Muscle layer of colon (tissue), 2 donors: Measurements from ENCODE around the gene NTRK3.

ENCODE experiments used
- H3K27ac ChIP-seq: one replicate; pipeline ENCODE4 v1.7.0; 2013; ENCODE audit warnings: low read depth, mild to moderate bottlenecking, low read length, moderate library complexity
- H3K27me3 ChIP-seq, 2 donors: one replicate each; pipeline ENCODE4 v1.7.0; 2013; ENCODE audit warnings: low read length in 2 of 2, mild to moderate bottlenecking in 2 of 2; ENCODE audit not compliant: insufficient read depth in 2 of 2, control insufficient read depth in 1 of 2
- H3K36me3 ChIP-seq: one replicate; pipeline ENCODE4 v1.7.0; 2013; ENCODE audit warnings: mild to moderate bottlenecking, low read length; ENCODE audit not compliant: insufficient read depth
- H3K4me1 ChIP-seq: one replicate; pipeline ENCODE4 v1.7.0; 2013; ENCODE audit warnings: mild to moderate bottlenecking, low read length; ENCODE audit not compliant: insufficient read depth
- H3K4me3 ChIP-seq, 2 donors: one replicate each; pipeline ENCODE4 v1.7.0; 2013; ENCODE audit warnings: low read length in 2 of 2, low read depth in 1 of 2, mild to moderate bottlenecking in 1 of 2, moderate library complexity in 1 of 2
- H3K9ac ChIP-seq: one replicate; pipeline ENCODE4 v1.7.0; 2013; ENCODE audit warnings: low read length
- H3K9me3 ChIP-seq: one replicate; pipeline ENCODE4 v1.7.0; 2013; ENCODE audit warnings: mild to moderate bottlenecking, low read length
- donor health status: abdominal sarcoma.
- donor health status: Adenocarcinoma of cecum.

The NTRK3 gene

GRCh38 chr15:88276821-88277410 is 20.4 kb upstream of the NTRK3 start:
- Histone ChIP-seq H3K4me1 (no peaks in the 10 kb centered on the region), H3K27ac (no peak overlapping the region), H3K4me3 (no peak overlapping the region), H3K9ac (no peak overlapping the region), H3K9me3 (no peaks in the 10 kb centered on the region), H3K27me3 (peaks cover 4 to 5% of the 10 kb centered on the region in 2 donors), H3K36me3 (no peaks in the 10 kb centered on the region)

DNA sequence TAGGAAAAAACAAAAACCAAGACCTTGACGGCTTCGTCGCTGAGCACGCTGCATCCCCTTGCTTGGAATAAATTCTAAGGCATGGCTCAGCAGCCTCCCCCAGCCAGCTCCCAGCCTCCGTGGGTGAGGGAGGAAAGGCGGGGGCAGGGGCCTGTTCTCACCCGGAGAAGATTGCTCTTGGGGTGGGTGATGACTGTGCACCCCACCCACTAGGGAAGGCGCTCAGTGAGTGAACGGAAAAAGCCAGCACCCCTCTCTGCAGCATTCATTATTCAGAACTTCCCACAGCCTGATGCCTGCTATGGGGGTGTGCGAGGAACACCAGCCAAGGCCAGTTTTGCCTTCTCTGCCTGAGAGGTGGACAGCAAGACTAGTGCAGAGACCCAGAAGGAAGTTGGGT is 19.3 kb upstream of the NTRK3 start:
- Histone ChIP-seq H3K27me3 (peaks cover 0 to 5% of the 10 kb centered on the region in 2 donors), H3K27ac (no peak overlapping the region), H3K9ac (no peak overlapping the region), H3K4me3 (no peak overlapping the region), H3K36me3 (no peaks in the 10 kb centered on the region), H3K4me1 (no peaks in the 10 kb centered on the region), H3K9me3 (no peaks in the 10 kb centered on the region)

DNA sequence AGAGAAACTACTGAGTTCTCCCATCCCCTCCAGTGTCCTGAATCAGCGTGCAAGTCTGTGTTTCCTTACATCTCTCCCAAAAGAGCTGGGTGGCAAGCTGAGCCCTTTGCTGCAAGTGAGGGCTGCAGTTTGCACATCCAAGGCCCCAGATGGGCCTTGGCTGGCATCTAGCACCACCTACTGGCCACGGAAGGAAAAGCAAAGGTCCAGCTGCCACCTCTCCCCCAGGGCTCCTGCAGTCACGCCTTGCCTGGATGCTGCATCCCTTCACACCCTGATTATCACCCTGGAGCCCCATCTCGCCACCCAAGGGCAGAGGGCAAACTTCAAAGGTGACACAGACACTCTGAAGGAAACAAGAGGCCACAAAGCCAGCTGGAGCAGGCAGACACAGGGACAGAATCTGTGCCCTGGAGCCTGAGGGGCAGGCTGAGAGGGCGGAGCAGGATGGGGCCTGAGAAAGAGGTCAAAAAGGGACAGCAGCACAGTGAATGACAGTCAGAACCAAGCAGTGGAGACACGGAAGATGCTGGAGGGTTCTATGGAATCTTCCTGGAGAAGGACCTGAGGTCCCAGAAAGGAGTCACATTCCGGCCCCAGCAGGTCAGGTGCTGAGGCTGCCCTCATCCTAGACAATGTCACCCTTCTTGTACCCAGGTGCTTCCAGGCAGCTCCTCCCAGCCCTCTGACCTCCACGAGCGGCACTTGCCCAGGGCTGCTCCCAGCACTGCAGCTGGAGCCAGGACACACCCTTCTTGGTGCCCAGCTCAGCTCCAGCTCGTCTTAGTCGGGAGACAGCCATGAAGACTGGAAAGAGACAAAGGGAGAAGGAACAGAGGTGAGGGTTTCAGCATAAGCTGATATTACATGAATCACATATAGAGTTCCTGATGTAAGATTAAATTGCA is 18.3 kb upstream of the NTRK3 start:
- no peak overlapping the region for H3K4me3 ChIP-seq
- H3K27ac ChIP-seq, result no peak overlapping the region
- H3K36me3 ChIP-seq, result no peaks in the 10 kb centered on the region
- no peaks in the 10 kb centered on the region for H3K4me1 ChIP-seq
- H3K9ac ChIP-seq, result no peak overlapping the region
- peaks cover 0 to 5% of the 10 kb centered on the region in 2 donors for H3K27me3 ChIP-seq
- H3K9me3 ChIP-seq, result no peaks in the 10 kb centered on the region

DNA sequence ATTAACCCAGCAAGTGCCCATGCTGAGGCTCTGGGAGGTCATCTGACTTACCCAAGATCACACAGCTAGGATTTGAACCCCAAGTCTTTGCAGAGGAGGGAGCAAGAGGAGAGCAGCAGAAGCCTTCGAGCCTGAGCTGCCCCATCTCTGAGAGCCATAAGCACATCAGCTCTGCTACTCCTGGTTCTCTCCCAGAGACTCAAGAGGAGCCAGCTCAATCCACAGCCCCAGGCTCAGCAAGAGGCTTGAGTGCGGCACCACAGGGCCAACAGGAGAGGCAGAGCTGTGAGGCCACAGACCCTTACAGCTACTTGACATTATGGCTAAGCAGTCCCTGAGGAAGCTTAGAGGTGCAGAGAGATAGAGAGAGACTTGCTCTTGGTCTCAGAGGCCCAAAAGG is 15.9 kb upstream of the NTRK3 start:
- Histone ChIP-seq H3K36me3 (no peaks in the 10 kb centered on the region), H3K4me1 (no peaks in the 10 kb centered on the region), H3K27ac (no peak overlapping the region), H3K9me3 (no peaks in the 10 kb centered on the region), H3K9ac (no peak overlapping the region), H3K4me3 (no peak overlapping the region), H3K27me3 (peaks cover 0 to 5% of the 10 kb centered on the region in 2 donors)

- peaks cover 0 to under 1% of the 10 kb centered on the region in 2 donors for H3K27me3 ChIP-seq
- H3K4me1 ChIP-seq, result no peaks in the 10 kb centered on the region
Observed at GRCh38 chr15:88269356-88270062, 13.0 kb upstream of the NTRK3 start.

DNA sequence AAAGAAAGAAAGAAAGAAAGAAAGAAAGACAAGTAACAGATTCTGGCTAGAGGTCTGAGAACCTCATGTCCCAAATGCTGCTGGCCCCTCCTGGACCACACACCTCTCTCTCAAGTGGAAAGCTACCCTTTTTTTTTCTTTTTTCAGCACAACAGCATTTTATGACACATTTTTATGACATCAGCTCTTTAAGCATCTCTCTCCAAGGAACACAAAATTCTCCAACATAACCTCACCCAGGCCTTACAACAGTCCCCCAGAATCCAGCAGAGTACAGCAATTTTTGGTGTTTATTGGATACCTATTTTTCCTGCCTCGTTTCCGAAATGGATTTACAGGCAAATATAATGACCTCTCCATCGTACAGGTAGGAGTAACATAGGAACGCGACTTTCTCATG is 11.2 kb upstream of the NTRK3 start:
- Histone ChIP-seq H3K9me3 (no peaks in the 10 kb centered on the region), H3K4me1 (no peaks in the 10 kb centered on the region), H3K9ac (no peak overlapping the region), H3K4me3 (no peak overlapping the region), H3K27me3 (no peaks in the 10 kb centered on the region), H3K36me3 (no peaks in the 10 kb centered on the region), H3K27ac (no peak overlapping the region)

More at GRCh38 chr15:88269356-88270062, 13.0 kb upstream of the NTRK3 start:
- no peak overlapping the region for H3K9ac ChIP-seq
- no peak overlapping the region for H3K4me3 ChIP-seq
- H3K9me3 ChIP-seq, result no peaks in the 10 kb centered on the region
- H3K27ac ChIP-seq, result no peak overlapping the region
- H3K36me3 ChIP-seq, result no peaks in the 10 kb centered on the region

- Histone ChIP-seq H3K36me3 (no peaks in the 10 kb centered on the region), H3K9ac (no peak overlapping the region), H3K27me3 (peaks cover 0 to 3% of the 10 kb centered on the region in 2 donors), H3K27ac (no peak overlapping the region), H3K4me1 (no peaks in the 10 kb centered on the region), H3K9me3 (no peaks in the 10 kb centered on the region), H3K4me3 (no peak overlapping the region)
Observed at GRCh38 chr15:88266170-88266569, 9.6 kb upstream of the NTRK3 start.

DNA sequence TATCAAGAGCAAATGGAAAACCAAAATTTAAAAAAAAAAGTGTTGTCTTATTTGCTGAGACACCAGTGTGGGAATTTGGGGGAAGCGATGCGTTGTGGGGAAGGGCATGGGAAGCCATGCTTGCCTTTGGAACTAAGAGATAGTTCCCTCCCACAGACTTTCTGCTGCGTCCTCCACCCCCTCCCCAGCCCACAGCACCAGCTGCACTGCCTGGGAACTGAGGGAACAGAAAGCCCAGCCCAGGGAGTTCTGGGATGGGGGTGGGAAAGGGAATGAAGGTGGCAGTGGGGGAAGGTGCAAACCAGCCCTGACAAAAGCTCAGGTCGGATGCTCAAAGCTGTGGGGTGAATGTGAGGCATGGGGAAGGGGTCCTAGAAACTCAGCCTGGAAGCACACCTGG is 8.1 kb upstream of the NTRK3 start:
- H3K27ac ChIP-seq, result no peak overlapping the region
- no peak overlapping the region for H3K4me3 ChIP-seq
- H3K9ac ChIP-seq, result no peak overlapping the region
- no peaks in the 10 kb centered on the region for H3K36me3 ChIP-seq
- H3K9me3 ChIP-seq, result no peaks in the 10 kb centered on the region
- H3K27me3 ChIP-seq, result peaks cover 0 to 3% of the 10 kb centered on the region in 2 donors
- H3K4me1 ChIP-seq, result no peaks in the 10 kb centered on the region

GRCh38 chr15:88262064-88262463 is 5.5 kb upstream of the NTRK3 start:
- H3K36me3 ChIP-seq, result no peaks in the 10 kb centered on the region
- H3K27ac ChIP-seq, result no peak overlapping the region
- no peak overlapping the region for H3K9ac ChIP-seq
- no peaks in the 10 kb centered on the region for H3K9me3 ChIP-seq
- H3K4me3 ChIP-seq, result no peak overlapping the region
- H3K4me1 ChIP-seq, result no peaks in the 10 kb centered on the region
- H3K27me3 ChIP-seq, result peaks cover 0 to 18% of the 10 kb centered on the region in 2 donors

- Histone ChIP-seq H3K27me3 (peaks cover 16 to 44% of the 10 kb centered on the region in 2 donors), H3K27ac (no peak overlapping the region), H3K4me3 (no peak overlapping the region), H3K9ac (no peak overlapping the region), H3K36me3 (no peaks in the 10 kb centered on the region), H3K9me3 (no peaks in the 10 kb centered on the region), H3K4me1 (no peaks in the 10 kb centered on the region)
Observed at GRCh38 chr15:88258093-88258641, 1.6 kb upstream of the NTRK3 start.
